SK-N-SH (cell line): Measurements from ENCODE around the gene OVOL1. TPM values are rescaled to one million over a fixed set of nuclear protein-coding genes. Genes with fewer than 3 reads are reported as not detected.
A peak's percentile ranks its signal among the peaks of the same experiment; 100 is the strongest.

Experiments used
- CTCF ChIA-PET: fragments of 300-600, 350-600 bp; formaldehyde crosslinking; extraction: SDS; loops from one replicate; lab custom pipeline; 2021; lab: Yijun Ruan, JAX
- POLR2A ChIA-PET: fragments of 350-600 bp; sonication (Branson Sonifier 250); formaldehyde crosslinking; extraction: SDS; loops from one replicate; lab custom pipeline; 2020; ENCODE audit warnings: antibody characterized with exemption, inconsistent platforms; lab: Yijun Ruan, JAX
- DNase-seq: peaks from one replicate; pipeline ENCODE4 v3.0.0; 2012
- H2AFZ ChIP-seq: fragments of 200-600 bp; sonication (generic); 2 replicates; pipeline ENCODE4 v1.8.1; 2016; ENCODE audit warnings: antibody characterized with exemption, mild to moderate bottlenecking, low read depth
- H3F3A ChIP-seq: fragments of 200-600 bp; sonication (generic); replicated peaks from 2 replicates; pipeline ENCODE3; 2016; ENCODE audit warnings: antibody characterized with exemption, mild to moderate bottlenecking; ENCODE audit not compliant: insufficient read depth
- H3K27ac ChIP-seq, 2 experiments: fragments of 200-500 bp in 1 of 2; fragments of 200-600 bp in 1 of 2; sonication (Bioruptor generic) in 1 of 2; sonication (generic), shearing (Covaris generic) in 1 of 2; 2 replicates each; pipeline versions ENCODE4 v1.5.1 to v1.6.1; 2014 to 2016; ENCODE audit warnings: low read depth in 2 of 2, inconsistent platforms in 1 of 2, low read length in 1 of 2, mild to moderate bottlenecking in 1 of 2, mixed read lengths in 1 of 2
- H3K27me3 ChIP-seq: fragments of 200-600 bp; sonication (generic), shearing (Covaris generic); 2 replicates; pipeline ENCODE4 v1.6.1; 2016; ENCODE audit warnings: mixed run types; ENCODE audit not compliant: insufficient read depth
- H3K36me3 ChIP-seq, 2 experiments: fragments of 200-500 bp in 1 of 2; fragments of 200-600 bp in 1 of 2; sonication (Bioruptor generic) in 1 of 2; sonication (generic) in 1 of 2; replicated peaks in 1 of 2; 2 replicates each; pipeline versions ENCODE3 to v1.5.1; 2014 to 2016; ENCODE audit warnings: low read length in 1 of 2, mild to moderate bottlenecking in 1 of 2; ENCODE audit not compliant: insufficient read depth in 2 of 2, control insufficient read depth in 1 of 2
- H3K4me1 ChIP-seq, 2 experiments: fragments of 200-500 bp in 1 of 2; fragments of 200-600 bp in 1 of 2; sonication (Bioruptor generic) in 1 of 2; sonication (generic), shearing (Covaris generic) in 1 of 2; 2 replicates each; pipeline versions ENCODE4 v1.5.1 to v1.6.1; 2014 to 2016; ENCODE audit warnings: low read depth in 1 of 2, low read length in 1 of 2, mixed run types in 1 of 2; ENCODE audit not compliant: insufficient read depth in 2 of 2, control insufficient read depth in 1 of 2
- H3K4me2 ChIP-seq: fragments of 200-600 bp; sonication (generic), shearing (Covaris generic); 2 replicates; pipeline ENCODE4 v1.6.1; 2017; ENCODE audit warnings: mixed run types
- H3K4me3 ChIP-seq, 2 experiments: fragments of 200-500 bp in 1 of 2; fragments of 200-600 bp in 1 of 2; sonication (Bioruptor generic) in 1 of 2; sonication (generic), shearing (Covaris generic) in 1 of 2; 2 replicates each; pipeline versions ENCODE4 v1.5.1 to v1.8.1; 2014 to 2016; ENCODE audit warnings: low read depth in 2 of 2, inconsistent platforms in 1 of 2, low read length in 1 of 2, mild to moderate bottlenecking in 1 of 2, mixed read lengths in 1 of 2, moderate library complexity in 1 of 2
- H3K79me2 ChIP-seq: fragments of 200-600 bp; sonication (generic); 2 replicates; pipeline ENCODE4 v1.8.1; 2017; ENCODE audit warnings: mild to moderate bottlenecking; ENCODE audit not compliant: insufficient read depth
- H3K9ac ChIP-seq: fragments of 200-600 bp; sonication (generic); 2 replicates; pipeline ENCODE4 v1.6.1; 2017; ENCODE audit warnings: mixed run types
- H3K9me2 ChIP-seq: fragments of 200-600 bp; sonication (generic); 2 replicates; pipeline ENCODE4 v1.6.1; 2017; ENCODE audit warnings: mixed run types
- H3K9me3 ChIP-seq: fragments of 200-600 bp; sonication (generic); 2 replicates; pipeline ENCODE4 v1.6.1; 2017; ENCODE audit warnings: mixed run types, mild to moderate bottlenecking, moderate library complexity
- H4K20me1 ChIP-seq: fragments of 200-600 bp; sonication (generic); 2 replicates; pipeline ENCODE4 v1.6.1; 2017; ENCODE audit warnings: mild to moderate bottlenecking, mixed run types; ENCODE audit not compliant: insufficient read depth
- EP300 ChIP-seq, 2 experiments: IDR thresholded peaks; 2 replicates each; pipeline versions ENCODE4 v1.4.0 to v1.6.1; 2012; ENCODE audit warnings: borderline replicate concordance in 1 of 2, low read depth in 1 of 2, low read length in 1 of 2
- EZH2phosphoT487 ChIP-seq: fragments of 200-600 bp; sonication (generic); IDR thresholded peaks from 2 replicates; pipeline ENCODE4 v1.6.1; 2017; ENCODE audit warnings: low read depth, mixed run types, mild to moderate bottlenecking, antibody characterized with exemption, moderate library complexity, borderline replicate concordance
- FOSL2 ChIP-seq: IDR thresholded peaks from 2 replicates; pipeline ENCODE4 v1.4.0; 2012; ENCODE audit warnings: low read depth, mild to moderate bottlenecking, moderate library complexity, borderline replicate concordance
- GABPA ChIP-seq: IDR thresholded peaks from 2 replicates; pipeline ENCODE4 v1.4.0; 2012; ENCODE audit warnings: low read depth, mild to moderate bottlenecking
- GATA2 ChIP-seq: sonication (generic); formaldehyde crosslinking; IDR thresholded peaks from 2 replicates; pipeline ENCODE4 v1.5.0; 2020; ENCODE audit warnings: mild to moderate bottlenecking, missing genetic modification reagents
- MXI1 ChIP-seq: IDR thresholded peaks from 2 replicates; pipeline ENCODE4 v1.6.1; 2012; ENCODE audit warnings: mild to moderate bottlenecking, low read depth, low read length, improper control_type of control experiment
- NFIC ChIP-seq: IDR thresholded peaks from 2 replicates; pipeline ENCODE4 v1.4.0; 2012; ENCODE audit warnings: borderline replicate concordance
- PBX3 ChIP-seq: IDR thresholded peaks from 2 replicates; pipeline ENCODE4; 2012
- RAD21 ChIP-seq: IDR thresholded peaks from 2 replicates; pipeline ENCODE4 v1.6.1; 2012; ENCODE audit warnings: mild to moderate bottlenecking, low read length
- RCOR1 ChIP-seq: fragments of 150-350 bp; IDR thresholded peaks from 2 replicates; pipeline ENCODE4 v1.6.1; 2017; ENCODE audit warnings: antibody characterized with exemption, low read length
- RFX5 ChIP-seq: IDR thresholded peaks from 2 replicates; pipeline ENCODE4 v1.6.1; 2012; ENCODE audit warnings: mild to moderate bottlenecking, improper control_type of control experiment, low read length
- SMC3 ChIP-seq: IDR thresholded peaks from 2 replicates; pipeline ENCODE4 v1.6.1; 2012; ENCODE audit warnings: low read depth, low read length, improper control_type of control experiment
- USF1 ChIP-seq: IDR thresholded peaks from 2 replicates; pipeline ENCODE4 v1.4.0; 2012; ENCODE audit warnings: low read depth, borderline replicate concordance
- YY1 ChIP-seq: IDR thresholded peaks from 2 replicates; pipeline ENCODE4 v1.4.0; 2012; ENCODE audit warnings: low read depth, mild to moderate bottlenecking
- WGBS: methylation state at CpG from one replicate; pipeline ENCODE4 v1.1.6; 2017; ENCODE audit warnings: low lambda C conversion rate; 5-methylcytosine and 5-hydroxymethylcytosine counted together
- polyA plus RNA-seq, 3 experiments: library from polyadenylated mRNA; depleted of rRNA; stranded (reverse); fragments of >200 nt; gene quantifications; 2 replicates each; pipeline ENCODE4 v1.2.3, GENCODE V29; 2012
- TF ChIP-seq, protein P1 (sequence below): fragments of 200-600 bp; sonication (generic); IDR thresholded peaks from 2 replicates; pipeline ENCODE4 v1.6.1; 2017; ENCODE audit warnings: antibody characterized with exemption, mild to moderate bottlenecking, moderate library complexity

The OVOL1 gene
- polyA plus RNA-seq, 1 of the 3 experiments (the other 2 are of a cell fraction) = not detected

DNA sequence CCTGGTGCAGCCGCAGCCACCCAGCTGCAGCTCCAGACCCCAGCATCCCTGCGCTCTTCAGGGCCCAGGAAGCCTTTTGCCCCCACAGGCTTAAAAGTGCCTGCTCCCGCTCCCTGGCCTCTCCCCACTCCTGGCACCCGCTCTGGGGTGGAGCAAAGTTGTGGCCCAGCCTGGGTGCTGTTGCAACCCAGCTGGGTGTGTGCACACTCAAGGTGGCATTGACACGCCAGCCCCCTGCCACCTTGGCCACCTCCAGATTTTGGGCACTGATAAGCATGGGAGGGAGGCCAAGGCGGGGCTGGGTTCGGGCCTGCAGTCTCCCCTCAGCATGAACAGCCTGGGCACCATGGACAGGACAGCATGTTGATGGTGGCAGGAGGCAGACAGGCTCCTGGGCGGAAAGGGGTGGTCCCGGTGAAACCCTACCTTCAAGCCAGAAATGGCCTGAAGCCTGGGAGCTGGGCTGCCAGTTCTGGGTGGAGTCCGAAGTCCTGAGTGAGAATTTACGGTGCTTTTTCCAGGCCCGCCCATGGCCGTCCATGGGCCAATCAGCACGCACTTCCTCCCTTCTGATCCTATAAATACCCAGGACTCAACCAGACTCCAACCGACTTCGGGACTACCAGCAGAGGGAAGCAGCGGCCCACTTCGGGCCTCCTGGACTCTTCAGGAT lies 42.7 kb upstream of the OVOL1 start:
- Histone ChIP-seq H3K4me2 (no peak overlapping the region), H3K9ac (no peak overlapping the region), H3K79me2 (no peaks in the 10 kb centered on the region), H3K9me2 (no peaks in the 10 kb centered on the region), H3K4me3 (no peak overlapping the region), H3K9me3 (no peaks in the 10 kb centered on the region), H2AFZ (no peak overlapping the region), H3K4me1 (peaks cover 0 to 10% of the 10 kb centered on the region in 2 experiments; a peak in 1 of 4 replicates), H3K36me3 (no peaks in the 10 kb centered on the region), H4K20me1 (no peaks in the 10 kb centered on the region), H3F3A (no peaks in the 10 kb centered on the region), H3K27ac (no peak overlapping the region), H3K27me3 (peaks cover 10% of the 10 kb centered on the region; the same call in 1 of the 2 replicates)
- DNase-seq = peak; percentile 73
- ChIA-PET CTCF (interaction anchor here (0.6 to 4.1 kb wide), 44 partner anchors 8 to 233 kb away, joined by 3 to 59 read pairs (median 5); partner anchors contain the start of genes AP5B1, CFL1, FIBP and KAT5), POLR2A (interaction anchor here (1.1 to 1.3 kb wide), 3 partner anchors 25 to 108 kb away, joined by 4 to 10 read pairs (median 5); partner anchors contain the start of gene KAT5)
- TF ChIP-seq MXI1 = no peak
- no peak for TF ChIP-seq RCOR1
- TF ChIP-seq, protein P1, sequence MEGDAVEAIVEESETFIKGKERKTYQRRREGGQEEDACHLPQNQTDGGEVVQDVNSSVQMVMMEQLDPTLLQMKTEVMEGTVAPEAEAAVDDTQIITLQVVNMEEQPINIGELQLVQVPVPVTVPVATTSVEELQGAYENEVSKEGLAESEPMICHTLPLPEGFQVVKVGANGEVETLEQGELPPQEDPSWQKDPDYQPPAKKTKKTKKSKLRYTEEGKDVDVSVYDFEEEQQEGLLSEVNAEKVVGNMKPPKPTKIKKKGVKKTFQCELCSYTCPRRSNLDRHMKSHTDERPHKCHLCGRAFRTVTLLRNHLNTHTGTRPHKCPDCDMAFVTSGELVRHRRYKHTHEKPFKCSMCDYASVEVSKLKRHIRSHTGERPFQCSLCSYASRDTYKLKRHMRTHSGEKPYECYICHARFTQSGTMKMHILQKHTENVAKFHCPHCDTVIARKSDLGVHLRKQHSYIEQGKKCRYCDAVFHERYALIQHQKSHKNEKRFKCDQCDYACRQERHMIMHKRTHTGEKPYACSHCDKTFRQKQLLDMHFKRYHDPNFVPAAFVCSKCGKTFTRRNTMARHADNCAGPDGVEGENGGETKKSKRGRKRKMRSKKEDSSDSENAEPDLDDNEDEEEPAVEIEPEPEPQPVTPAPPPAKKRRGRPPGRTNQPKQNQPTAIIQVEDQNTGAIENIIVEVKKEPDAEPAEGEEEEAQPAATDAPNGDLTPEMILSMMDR = peak; percentile 49
- peak; percentile 64 for TF ChIP-seq SMC3
- no peak for TF ChIP-seq RFX5
- TF ChIP-seq NFIC = no peak
- no peak for TF ChIP-seq PBX3
- no peak for TF ChIP-seq EZH2phosphoT487
- TF ChIP-seq RAD21 = peak; percentile 69
- no peak for TF ChIP-seq FOSL2
- no peak for TF ChIP-seq YY1
- no peak for TF ChIP-seq GATA2 (CRISPR knock-in tag)
- no peak for TF ChIP-seq EP300 (IDR thresholded peaks at IDR 0.05; ENCODE audit: borderline replicate concordance in 1 of 2, low read depth in 1 of 2, low read length in 1 of 2)
- no peak for TF ChIP-seq GABPA
- TF ChIP-seq USF1 = no peak
- 29% methylated on average over 6 of the region's 18 CpGs for WGBS
